Measurements from ENCODE around the gene RTKN2.

DNA sequence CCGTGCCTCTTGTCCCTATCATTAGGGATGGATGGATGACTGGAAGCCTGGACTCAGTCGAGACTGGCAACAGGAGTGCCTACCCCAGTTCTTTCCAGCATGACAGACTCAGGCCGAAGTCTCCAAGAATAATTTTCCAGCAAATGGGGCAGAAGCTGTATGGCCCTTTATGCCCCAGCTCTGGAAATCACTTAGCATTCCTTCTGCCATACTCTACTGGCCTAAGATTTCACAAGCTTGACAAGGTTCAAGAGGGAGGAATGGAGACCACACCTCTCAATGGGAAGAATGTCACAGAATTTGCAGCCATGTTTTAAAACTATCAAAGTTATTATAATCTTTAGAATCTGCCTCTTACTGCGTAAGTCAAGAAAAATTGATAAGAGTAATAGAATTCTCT, 39.0 kb upstream of the RTKN2 start:
- no peak for TF ChIP-seq CTCF (IDR thresholded peaks at IDR 0.05)
- TF ChIP-seq POLR2A (IDR thresholded peaks at IDR 0.05) = no peak
